OCI-M2 (cell line): ENCODE results near the gene EXOSC10.
"Not testable (repeated sequence)": the region's sequence is repeated elsewhere in the genome, so short reads cannot be mapped to it uniquely, and the experiment has no call there.

Experiments used
- DNase-seq: peaks from one replicate; lab custom pipeline; 2025; ENCODE audit not compliant: unreplicated experiment; lab: John Stamatoyannopoulos, UW

Gene EXOSC10

DNA sequence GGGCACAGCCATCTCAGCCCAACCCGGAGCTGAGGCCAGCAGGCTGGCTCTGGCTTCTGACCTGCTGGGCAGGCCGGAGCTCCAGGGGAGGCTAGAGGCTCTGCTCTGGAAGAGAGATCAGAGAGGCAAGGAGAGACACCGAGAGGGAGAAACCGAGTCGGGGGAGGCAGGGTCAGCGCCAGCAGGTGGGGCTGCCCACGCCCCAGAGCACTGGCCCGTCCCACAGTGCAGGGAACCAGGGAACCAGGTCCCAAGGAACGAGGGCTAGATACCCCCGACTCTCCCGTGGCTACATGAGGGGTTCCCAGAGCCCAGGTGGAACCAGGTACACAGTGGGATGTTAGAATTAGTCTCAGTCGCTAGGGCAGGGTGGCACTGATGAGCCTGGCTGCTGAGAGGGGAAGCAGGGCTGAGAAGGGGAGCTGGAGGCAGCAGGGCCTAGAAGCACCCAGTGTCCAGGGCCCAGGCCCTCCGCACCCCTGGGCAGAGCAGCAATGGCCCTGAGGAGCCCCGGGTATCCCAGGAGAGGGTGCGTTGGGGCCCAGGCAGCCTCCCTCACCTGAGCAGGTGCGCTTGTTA, 54.7 kb downstream of the EXOSC10 start:
- no peak for DNase-seq

DNA sequence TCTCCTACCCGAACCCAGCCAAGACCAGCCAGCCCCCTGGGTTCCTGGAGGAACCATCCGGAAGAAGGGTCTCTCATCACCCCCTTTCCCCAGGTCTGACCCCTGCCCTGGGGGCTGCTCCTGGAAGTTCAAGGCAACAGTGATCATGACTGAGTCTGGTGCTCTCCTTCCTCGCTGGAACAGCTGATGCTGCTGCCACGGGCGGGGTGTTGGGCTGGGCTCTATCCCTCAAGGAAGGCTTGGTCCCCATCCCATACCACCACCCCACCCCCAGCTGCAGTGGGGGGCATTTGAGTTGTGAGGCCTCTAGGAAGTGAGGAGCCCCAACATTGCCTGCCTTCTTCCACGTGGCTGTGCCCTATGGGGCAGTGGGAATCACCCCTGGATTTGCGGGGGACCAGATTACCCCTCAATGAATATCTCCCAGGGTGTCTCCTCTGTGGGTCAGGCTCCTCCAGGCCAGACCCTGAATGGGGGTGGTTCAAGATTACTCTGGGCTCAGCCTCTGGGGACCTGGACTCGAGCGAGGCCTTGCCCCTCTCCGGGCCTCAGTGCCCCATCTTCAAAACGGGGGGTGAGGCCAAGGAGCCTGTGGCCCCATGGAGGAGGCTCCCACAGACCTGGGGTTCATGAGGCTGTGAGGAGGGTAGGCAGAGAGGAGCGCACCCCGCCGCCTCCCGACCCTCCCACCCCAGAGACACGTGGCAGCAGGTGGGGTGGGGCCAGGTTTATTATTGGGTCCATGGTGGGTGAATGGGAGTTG, 55.4 kb downstream of the EXOSC10 start:
- no peak for DNase-seq

DNA sequence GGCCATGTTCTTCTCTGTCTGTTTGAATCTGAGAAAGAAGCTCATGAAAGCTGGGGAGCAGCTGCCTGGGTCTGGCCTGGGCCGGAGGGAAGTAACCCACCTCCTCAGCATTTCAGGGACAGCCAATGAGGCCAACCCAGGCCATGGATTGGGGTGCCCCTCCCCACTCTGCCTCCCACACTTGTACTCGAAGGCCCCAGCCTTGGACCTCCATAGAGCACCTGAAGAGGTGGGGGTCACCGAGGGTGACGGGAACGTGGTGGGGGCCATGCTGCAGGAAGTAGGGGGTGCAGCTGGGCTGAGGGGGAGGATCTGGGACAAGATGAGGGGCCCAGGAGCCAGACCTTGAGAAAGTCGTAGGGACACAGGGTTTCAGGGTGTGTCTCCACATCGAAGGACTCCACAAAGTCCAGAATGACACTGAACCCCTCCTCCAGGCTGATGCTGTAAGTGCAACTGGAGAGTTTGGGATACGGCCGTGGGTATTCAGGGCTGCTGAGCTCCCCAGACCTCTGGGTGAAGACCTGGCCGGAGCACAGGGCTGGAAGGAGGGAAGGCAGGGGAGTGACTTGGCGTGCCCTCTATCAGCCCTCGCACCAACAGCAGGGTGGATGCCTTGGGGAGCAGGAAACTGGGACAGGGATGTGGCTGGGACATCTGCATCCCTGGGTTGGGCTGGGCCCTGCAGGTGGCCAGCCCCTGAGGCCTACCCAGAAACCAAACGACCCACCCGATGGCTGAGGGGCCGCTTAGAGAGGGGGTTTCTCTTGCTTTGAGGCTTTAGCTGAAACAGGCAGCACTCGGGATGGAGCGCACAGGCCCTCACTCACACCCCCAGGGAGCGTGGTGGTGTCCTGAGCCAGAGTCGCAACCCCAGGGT, 56.4 kb downstream of the EXOSC10 start:
- no peak for DNase-seq

DNA sequence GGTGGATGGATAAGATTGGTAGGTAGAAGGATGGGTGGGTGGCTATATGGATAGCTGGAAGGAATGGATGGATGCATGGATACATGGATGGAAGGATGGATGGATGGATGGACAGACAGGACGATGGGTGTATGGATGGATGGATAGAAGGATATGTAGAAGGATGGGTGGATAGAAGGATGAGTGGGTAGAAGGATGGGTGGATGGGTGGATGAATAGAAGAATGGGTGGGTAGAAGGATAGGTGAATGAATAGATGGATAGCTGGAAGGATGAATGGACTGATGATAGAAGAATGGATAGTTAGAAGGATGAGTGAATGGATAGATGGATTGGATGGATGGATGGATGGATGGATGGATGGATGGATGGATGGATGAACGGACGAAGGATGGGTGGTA, 57.6 kb downstream of the EXOSC10 start:
- no peak for DNase-seq

DNA sequence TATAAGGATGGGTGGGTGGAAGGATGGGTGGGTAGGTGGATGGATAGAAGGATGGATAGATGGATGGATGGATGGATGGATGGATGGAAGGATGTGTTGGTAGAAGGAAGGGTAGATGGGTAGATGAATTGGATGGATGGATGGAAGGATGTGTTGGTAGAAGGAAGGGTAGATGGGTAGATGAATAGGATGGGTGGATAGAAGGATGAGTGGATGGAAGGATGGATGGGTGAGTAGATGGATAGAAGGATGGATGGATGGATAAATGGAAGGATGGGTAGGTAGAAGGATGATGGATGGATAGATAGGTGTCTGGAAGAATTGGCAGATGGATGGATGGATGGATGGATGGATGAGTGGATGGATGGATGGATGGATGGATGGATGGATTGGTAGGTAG, 58.6 kb downstream of the EXOSC10 start:
- DNase-seq: no peak

DNA sequence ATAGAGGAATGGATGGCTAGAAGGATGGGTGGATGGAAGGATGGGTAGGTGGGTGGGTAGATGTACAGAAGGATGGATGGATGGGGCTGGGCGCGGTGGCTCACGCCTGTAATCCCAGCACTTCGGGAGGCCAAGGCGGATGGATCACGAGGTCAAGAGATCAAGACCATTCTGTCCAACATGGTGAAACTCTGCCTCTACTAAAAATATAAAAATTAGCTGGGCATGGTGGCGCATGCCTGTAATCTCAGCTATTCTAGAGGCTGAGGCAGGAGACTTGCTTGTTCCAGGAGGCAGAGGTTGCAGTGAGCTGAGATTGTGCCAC, 59.6 kb downstream of the EXOSC10 start:
- not testable (repeated sequence) for DNase-seq

DNA sequence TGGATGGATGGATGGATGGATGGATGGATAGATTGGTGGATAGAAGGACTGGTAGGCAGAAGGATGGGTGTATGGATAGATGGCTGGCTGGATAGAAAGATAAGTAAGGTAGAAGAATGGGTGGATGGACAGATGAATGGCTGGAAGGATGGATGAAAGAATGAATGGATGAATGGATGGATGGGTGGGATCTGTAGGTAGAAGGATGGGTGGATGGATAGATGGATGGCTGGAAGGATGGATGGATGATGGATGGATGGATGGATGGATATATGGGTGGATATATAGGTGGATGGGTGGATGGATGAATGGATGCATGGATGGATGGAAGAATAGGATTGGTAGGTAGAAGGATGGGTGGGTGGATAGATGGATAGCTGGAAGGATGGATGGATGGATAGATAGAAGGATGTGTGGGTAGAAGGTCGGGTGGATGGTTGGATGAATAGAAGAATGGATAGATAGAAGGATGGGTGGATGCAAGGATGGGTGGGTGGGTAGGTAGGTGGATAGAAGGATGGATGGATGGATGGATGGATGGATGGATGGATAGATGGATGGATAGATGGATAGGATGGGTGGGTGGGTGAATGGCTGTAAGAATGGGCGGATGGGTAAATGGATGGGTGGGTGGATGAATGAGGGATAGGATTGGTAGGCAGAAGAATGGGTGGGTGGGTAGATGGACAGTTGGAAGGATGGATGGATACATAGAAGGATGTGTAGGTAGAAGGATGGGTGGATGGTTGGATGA, 60.1 kb downstream of the EXOSC10 start:
- no peak for DNase-seq

DNA sequence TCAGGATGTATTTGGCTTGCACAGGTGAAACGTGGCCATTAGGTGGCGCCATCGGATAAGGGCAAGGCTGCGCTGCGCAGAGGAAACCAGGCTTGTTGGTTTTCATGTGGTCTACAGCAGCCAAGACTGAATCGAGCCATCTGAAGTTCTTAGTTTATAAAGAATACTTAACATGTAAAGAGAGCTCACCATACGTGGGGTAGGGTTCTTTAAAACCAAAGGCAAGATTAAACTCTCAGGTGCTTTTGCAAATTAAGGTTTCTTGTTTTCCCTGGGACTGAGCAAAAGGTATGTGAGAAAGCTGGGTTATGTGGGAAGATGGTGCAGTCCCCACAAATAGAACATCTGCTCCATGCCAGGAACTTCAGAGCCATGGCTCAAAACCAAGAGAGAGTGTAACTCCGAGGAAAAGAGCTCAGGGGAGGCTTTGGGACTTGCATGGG, 61.9 kb downstream of the EXOSC10 start:
- DNase-seq: peak; percentile 65

DNA sequence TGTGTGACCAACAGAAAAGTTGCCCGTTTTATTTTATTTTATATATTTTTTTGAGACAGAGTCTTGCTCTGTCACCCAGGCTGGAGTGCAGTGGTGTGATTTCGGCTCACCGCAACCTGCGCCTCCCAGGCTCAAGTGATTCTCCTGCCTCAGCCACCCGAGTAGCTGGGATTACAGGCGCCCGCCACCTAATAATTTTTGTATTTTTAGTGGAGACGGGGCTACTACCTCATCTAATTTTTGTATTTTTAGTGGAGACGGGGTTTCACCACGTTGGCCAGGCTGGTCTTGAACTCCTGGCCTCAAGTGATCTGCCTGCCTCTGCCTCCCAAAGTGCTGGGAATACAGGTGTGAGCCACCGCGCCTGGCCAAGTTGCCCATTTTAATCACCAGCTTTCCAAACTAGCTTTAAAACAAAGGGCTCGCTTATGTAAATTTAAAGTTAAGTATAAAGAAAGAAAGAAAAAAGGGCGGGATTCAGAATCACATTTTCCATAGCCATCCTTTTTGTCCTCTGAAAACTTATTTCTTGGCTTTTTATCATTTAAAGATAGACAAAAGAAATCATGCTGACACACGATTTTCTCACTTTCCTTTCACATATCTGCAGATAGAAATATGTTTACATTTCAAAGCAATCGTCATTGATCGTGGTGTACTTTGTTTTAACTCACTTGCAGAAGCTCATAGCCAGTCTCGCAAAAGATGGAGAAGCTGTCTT, 62.5 kb downstream of the EXOSC10 start:
- DNase-seq: not testable (repeated sequence)

DNA sequence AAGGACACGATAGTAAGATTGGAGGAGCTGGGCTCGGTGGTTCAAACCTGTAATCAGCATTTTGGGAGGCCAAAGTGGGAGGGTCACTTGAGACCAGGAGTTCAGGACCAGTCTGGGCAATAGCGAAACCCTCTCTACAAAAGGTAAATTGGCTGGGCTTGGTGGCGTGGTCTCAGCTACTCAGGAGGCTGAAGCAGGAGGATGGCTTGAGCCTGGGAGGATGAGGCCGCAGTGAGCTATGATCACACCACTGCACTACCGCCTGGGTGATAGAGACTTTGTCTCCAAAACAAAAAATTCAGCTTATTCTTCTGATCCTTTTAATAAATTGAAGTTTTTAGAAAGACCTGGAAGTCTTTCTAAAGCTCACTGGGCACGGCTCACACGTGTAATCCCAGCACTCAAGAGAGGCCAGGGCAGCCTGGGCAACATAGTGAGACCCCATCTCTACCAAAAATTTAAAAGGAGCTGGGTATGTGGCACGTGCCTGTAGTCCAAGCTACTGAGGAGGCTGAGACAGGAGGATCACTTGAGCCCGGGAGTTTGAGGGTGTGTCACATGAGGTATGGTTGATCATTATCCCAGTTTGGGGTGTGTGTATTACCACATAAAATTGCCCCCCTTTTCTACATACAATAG, 67.9 kb downstream of the EXOSC10 start:
- no peak for DNase-seq

DNA sequence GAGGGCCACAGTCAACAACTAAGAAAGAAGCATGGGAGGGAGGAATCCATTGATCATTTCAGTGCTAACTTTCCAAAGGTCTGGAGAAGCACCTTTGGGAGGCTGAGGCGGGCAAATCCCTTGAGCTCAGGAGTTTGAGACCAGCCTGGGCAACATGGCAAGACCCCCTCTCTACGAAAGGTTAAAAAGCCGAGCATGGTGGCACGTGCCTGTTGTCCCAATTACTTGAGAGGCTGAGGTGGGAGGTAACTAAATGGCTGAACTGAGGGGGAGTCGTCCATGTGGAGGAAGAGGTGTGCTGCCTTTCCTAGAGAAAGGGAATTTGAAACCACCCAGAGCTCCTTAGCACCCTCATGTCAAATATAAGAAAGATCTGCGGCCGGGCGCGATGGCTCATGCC, 68.8 kb downstream of the EXOSC10 start:
- DNase-seq: no peak

DNA sequence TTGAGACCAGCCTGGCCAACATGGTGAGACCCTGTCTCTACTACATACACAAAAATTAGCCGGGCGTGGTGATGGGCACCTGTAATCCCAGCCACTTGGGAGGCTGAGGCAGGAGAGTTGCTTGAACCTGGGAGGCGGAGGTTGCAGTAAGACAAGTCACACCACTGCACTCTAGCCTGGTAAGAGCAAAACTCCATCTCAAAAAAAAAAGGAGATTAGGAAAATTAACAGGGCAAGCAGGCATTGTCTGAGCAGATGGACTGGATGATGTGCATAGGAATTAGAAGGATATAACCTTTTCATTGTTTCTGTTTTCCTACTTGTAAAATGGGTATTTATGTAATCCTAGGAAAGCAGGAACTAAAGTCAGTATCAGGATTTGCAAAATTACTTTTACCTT, 71.7 kb downstream of the EXOSC10 start:
- no peak for DNase-seq

DNA sequence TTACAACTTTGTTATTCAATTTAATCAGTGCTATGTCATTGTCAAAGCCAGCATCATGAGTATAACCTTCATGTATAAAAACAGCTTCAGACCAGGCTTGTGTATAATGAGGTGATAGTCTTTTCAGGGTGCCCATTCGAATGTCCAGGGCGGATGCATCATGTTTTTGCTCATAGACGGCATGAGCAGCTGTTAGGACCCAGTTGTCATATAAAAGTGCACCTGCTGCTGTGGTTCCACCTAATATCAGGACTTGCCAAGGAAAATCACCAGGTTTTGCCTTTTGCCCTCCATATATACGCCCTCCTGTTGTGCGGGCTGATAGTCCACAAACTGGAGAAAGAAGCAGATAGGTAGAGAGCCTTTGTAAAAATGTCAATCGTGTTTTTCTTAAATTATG, 72.4 kb downstream of the EXOSC10 start:
- DNase-seq: no peak

DNA sequence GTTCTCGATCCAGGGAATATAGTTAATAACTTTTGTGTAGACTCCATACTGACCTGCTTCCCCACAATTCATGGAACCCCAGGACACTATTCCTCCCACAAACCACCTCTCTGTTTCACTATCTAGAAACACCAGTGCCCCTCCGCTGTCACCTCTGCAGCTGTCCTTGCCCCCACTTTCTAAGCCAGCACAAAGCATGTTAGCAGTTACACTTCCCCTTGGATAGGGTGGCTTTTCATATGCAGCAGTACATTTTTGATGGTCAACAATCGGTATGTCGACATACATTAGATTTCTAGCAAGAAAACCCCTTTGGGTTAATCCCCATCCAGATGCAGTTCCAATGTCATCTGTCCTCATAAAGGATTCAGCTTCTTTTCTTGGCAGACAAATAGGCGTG, 72.8 kb downstream of the EXOSC10 start:
- DNase-seq: no peak

DNA sequence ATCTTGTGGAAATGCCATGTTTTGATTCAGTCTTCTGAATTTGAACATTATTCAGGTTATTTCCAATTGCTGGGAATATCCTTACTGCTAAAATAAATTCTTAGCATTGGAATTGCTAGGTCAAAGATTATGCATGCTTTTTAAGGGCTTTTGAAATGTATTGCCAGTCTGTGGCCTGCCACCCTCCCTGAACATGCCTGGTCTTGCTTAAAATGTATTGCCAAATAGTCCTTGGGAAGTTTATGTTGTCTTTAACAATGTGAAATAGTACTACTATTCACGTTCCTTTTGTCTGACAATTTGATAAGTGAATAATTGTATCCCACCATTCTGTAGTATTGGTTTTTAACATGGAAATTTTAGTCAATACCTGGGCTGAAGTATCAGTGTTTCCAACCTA, 73.6 kb downstream of the EXOSC10 start:
- no peak for DNase-seq

DNA sequence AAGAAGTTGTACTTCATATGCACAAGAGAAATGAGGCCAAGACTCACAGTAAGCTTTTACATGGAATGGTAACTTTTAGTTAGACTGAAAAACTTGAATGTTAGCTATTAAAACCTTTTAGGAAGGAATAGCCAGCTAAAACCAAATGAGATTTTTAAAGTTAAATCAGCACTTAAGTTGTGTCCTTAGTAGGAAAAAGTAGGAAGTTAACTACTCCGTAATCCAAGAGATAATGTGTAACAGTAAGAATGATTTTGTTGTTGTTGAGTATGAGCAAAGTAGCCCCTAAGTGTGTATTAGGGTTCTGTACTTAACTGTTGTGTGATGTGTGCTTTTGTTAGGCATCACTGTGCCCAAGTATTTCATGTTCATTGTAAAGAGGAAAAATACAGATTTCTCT, 74.1 kb downstream of the EXOSC10 start:
- DNase-seq: no peak

DNA sequence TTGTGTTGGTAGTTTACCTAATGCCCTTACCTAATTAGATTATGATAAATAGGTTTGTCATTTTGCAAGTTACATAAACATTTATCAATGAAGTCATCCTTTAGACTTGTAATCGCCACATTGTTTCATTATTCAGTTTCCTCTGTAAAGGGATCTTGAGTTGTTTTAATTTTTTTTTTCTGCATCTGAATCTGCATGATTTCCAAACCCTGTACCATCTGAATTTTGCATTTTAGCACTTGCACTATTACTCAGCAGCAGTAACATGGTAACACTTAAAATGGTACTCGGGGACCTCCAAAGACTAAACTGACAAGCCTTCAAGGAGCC, 74.8 kb downstream of the EXOSC10 start:
- no peak for DNase-seq

DNA sequence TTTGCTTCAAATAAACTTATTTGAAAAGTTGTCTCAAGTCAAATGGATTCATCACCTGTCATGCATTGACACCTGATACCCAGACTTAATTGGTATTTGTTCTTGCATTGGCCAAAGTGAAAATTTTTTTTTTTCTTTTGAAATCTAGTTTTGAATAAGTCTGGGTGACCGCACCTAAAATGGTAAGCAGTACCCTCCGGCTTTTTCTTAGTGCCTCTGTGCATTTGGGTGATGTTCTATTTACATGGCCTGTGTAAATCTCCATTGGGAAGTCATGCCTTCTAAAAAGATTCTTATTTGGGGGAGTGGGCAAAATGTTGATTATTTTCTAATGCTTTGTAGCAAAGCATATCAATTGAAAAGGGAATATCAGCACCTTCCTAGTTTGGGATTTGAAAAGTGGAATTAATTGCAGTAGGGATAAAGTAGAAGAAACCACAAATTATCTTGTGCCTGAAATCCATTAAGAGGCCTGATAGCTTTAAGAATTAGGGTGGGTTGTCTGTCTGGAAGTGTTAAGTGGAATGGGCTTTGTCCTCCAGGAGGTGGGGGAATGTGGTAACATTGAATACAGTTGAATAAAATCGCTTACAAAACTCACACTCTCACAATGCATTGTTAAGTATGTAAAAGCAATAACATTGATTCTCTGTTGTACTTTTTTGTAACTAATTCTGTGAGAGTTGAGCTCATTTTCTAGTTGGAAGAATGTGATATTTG, 75.4 kb downstream of the EXOSC10 start:
- no peak for DNase-seq

DNA sequence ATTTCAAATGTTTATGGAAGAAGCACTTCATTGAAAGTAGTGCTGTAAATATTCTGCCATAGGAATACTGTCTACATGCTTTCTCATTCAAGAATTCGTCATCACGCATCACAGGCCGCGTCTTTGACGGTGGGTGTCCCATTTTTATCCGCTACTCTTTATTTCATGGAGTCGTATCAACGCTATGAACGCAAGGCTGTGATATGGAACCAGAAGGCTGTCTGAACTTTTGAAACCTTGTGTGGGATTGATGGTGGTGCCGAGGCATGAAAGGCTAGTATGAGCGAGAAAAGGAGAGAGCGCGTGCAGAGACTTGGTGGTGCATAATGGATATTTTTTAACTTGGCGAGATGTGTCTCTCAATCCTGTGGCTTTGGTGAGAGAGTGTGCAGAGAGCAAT, 76.5 kb downstream of the EXOSC10 start:
- no peak for DNase-seq

DNA sequence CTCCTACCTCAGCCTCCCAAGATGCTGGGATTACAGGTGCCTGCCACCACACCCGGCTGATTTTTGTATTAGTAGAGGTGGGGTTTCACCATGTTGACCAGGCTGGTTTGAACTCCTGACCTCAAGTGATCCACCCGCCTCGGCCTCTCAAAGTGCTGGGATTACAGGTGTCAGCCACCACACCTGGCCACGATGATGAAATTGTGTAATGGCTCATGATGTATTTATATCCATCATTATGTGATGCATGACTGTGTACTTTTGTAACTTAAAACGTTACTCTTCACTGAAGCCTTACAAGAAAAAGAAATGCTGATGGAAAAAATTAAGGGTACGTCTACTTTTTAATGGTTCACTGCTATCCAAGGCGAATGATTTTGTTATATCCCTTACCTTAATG, 79.7 kb downstream of the EXOSC10 start:
- DNase-seq: no peak
